ENCODE measurements around the gene NPC2.

Gene NPC2

GRCh38 chr14:74510959-74511409, 17.9 kb upstream of the NPC2 start:
- H2BK15ac ChIP-seq (replicated peaks; ENCODE audit: low read depth) = no peak overlapping the region
- H2AK5ac ChIP-seq (ENCODE audit: low read length) = no peak overlapping the region
- H3K18ac ChIP-seq (ENCODE audit: low read length) = no peak overlapping the region
- WGBS (ENCODE audit: extremely low coverage, insufficient coverage, low lambda C conversion rate) = no CpG with 5 or more reads among the region's 10 CpGs
- H3K79me1 ChIP-seq (ENCODE audit: low read length) = no peaks in the 10 kb centered on the region
- no peak overlapping the region for H2BK5ac ChIP-seq (ENCODE audit: low read length)
- H3K4ac ChIP-seq (ENCODE audit: low read depth, low read length) = no peak overlapping the region
- no peaks in the 10 kb centered on the region for H3K79me2 ChIP-seq (ENCODE audit: control insufficient read depth, insufficient read depth, low read length)
- H4K8ac ChIP-seq (ENCODE audit: low read depth, low read length) = no peak overlapping the region
- H3K9ac ChIP-seq (ENCODE audit: low read length) = no peak overlapping the region
- H3K36me3 ChIP-seq (ENCODE audit: control insufficient read depth, insufficient read depth, low read length) = no peaks in the 10 kb centered on the region
- no peak overlapping the region for H2BK120ac ChIP-seq (ENCODE audit: low read depth, low read length)
- no peak for DNase-seq
- no peak overlapping the region for H3K23ac ChIP-seq (ENCODE audit: low read length)
- no peak overlapping the region for H4K5ac ChIP-seq (ENCODE audit: low read length)
- no peak overlapping the region for H3K27ac ChIP-seq (ENCODE audit: low read depth, low read length)
- no peaks in the 10 kb centered on the region for H3K4me1 ChIP-seq (ENCODE audit: control insufficient read depth, low read depth, low read length)
- no peak overlapping the region for H3K56ac ChIP-seq (ENCODE audit: low read length)
- H3K27me3 ChIP-seq (ENCODE audit: insufficient read depth, low read length, poor library complexity) = no peaks in the 10 kb centered on the region
- H3K4me3 ChIP-seq (ENCODE audit: low read length) = no peak overlapping the region
- no peak overlapping the region for H3K4me2 ChIP-seq (ENCODE audit: low read length)

- H3K79me1 ChIP-seq (ENCODE audit: low read length) = no peaks in the 10 kb centered on the region
- no peak overlapping the region for H3K4ac ChIP-seq (ENCODE audit: low read depth, low read length)
- H4K8ac ChIP-seq (ENCODE audit: low read depth, low read length) = no peak overlapping the region
- H3K23ac ChIP-seq (ENCODE audit: low read length) = peak overlapping the region; percentile 61
- no peak overlapping the region for H3K18ac ChIP-seq (ENCODE audit: low read length)
- no peak overlapping the region for H3K56ac ChIP-seq (ENCODE audit: low read length)
- no peak overlapping the region for H3K4me3 ChIP-seq (ENCODE audit: low read length)
- H2AK5ac ChIP-seq (ENCODE audit: low read length) = no peak overlapping the region
- no peaks in the 10 kb centered on the region for H3K36me3 ChIP-seq (ENCODE audit: control insufficient read depth, insufficient read depth, low read length)
- H3K9ac ChIP-seq (ENCODE audit: low read length) = no peak overlapping the region
- no peak overlapping the region for H2BK120ac ChIP-seq (ENCODE audit: low read depth, low read length)
- H2BK15ac ChIP-seq (replicated peaks; ENCODE audit: low read depth) = no peak overlapping the region
- no peak overlapping the region for H3K4me2 ChIP-seq (ENCODE audit: low read length)
- no CpG with 5 or more reads among the region's 21 CpGs for WGBS (ENCODE audit: extremely low coverage, insufficient coverage, low lambda C conversion rate)
- H3K27me3 ChIP-seq (ENCODE audit: insufficient read depth, low read length, poor library complexity) = no peaks in the 10 kb centered on the region
- H3K4me1 ChIP-seq (ENCODE audit: control insufficient read depth, low read depth, low read length) = no peaks in the 10 kb centered on the region
- H3K27ac ChIP-seq (ENCODE audit: low read depth, low read length) = no peak overlapping the region
- H3K79me2 ChIP-seq (ENCODE audit: control insufficient read depth, insufficient read depth, low read length) = no peaks in the 10 kb centered on the region
- no peak overlapping the region for H4K5ac ChIP-seq (ENCODE audit: low read length)
- DNase-seq = no peak
- H2BK5ac ChIP-seq (ENCODE audit: low read length) = no peak overlapping the region
Measured at GRCh38 chr14:74510223-74510931, 17.3 kb upstream of the NPC2 start.

DNA sequence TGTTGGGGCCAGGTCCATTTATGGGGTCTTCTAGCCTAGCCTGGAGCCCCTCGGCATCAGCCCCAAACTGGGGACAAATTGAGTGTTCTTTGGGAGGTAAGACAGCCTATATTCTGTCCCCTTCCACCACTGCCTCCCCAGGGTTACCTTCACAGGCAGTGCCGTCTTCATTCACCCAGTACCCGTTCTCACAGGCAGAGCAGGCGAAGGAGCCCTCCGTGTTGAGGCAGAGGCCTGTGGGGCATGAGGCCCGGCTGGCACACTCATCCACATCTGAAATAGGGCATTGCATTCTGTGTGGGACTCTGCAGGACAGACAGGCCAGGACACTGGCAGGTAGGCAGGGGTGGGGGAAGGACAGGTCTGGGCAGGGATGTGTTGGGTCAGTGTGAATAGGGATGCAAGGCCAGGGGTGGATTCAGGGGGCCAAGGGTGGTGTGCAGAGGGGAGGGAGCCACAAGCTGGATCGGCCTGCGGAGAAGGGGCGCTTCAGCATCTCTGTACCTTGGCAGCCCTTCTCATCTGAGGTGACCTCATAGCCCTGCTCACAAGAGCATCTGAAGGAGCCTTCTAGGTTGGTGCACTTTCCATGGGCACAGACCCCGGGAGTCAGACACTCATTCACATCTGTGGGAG, 16.6 kb upstream of the NPC2 start:
- Histone ChIP-seq H3K23ac (ENCODE audit: low read length) (peak overlapping the region; percentile 61), H3K27ac (ENCODE audit: low read depth, low read length) (no peak overlapping the region), H3K27me3 (ENCODE audit: insufficient read depth, low read length, poor library complexity) (no peaks in the 10 kb centered on the region), H3K56ac (ENCODE audit: low read length) (no peak overlapping the region), H3K4me1 (ENCODE audit: control insufficient read depth, low read depth, low read length) (no peaks in the 10 kb centered on the region), H4K8ac (ENCODE audit: low read depth, low read length) (no peak overlapping the region), H3K79me1 (ENCODE audit: low read length) (no peaks in the 10 kb centered on the region), H3K36me3 (ENCODE audit: control insufficient read depth, insufficient read depth, low read length) (no peaks in the 10 kb centered on the region), H3K4ac (ENCODE audit: low read depth, low read length) (no peak overlapping the region), H4K5ac (ENCODE audit: low read length) (no peak overlapping the region), H3K18ac (ENCODE audit: low read length) (no peak overlapping the region), H2AK5ac (ENCODE audit: low read length) (no peak overlapping the region), H3K4me2 (ENCODE audit: low read length) (no peak overlapping the region), H3K79me2 (ENCODE audit: control insufficient read depth, insufficient read depth, low read length) (no peaks in the 10 kb centered on the region), H2BK5ac (ENCODE audit: low read length) (no peak overlapping the region), H2BK15ac (replicated peaks; ENCODE audit: low read depth) (no peak overlapping the region), H3K9ac (ENCODE audit: low read length) (no peak overlapping the region), H3K4me3 (ENCODE audit: low read length) (no peak overlapping the region), H2BK120ac (ENCODE audit: low read depth, low read length) (no peak overlapping the region)
- no CpG with 5 or more reads among the region's 10 CpGs for WGBS (ENCODE audit: extremely low coverage, insufficient coverage, low lambda C conversion rate)
- no peak for DNase-seq

DNA sequence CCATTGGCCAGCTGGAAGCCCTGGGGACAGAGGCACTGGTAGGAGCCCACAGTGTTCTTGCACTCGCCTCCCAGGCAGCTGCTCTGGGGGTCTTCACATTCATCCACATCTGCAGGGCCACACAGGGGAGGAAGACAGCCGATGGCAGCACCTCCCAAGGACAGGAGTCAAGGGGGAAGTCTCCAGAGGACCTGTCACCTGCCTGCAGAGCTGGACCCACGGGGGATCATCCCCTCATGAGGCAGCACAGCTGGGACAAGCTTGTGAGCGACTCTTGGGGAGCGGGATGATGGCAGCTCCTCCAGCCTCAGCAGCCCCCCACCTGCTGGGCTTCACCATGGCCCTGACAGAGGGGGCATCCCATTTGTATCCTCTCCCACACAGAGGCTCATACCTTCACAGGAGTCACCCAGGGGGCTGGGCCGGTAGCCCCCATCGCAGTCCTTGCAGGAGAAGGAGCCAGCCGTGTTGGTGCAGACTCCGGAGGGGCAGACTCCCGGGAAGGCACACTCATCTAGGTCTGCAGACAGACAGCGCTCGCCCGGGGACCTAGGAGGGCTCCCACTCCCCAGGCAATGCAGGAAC, 15.8 kb upstream of the NPC2 start:
- no peak overlapping the region for H2BK120ac ChIP-seq (ENCODE audit: low read depth, low read length)
- H3K9ac ChIP-seq (ENCODE audit: low read length) = no peak overlapping the region
- H2AK5ac ChIP-seq (ENCODE audit: low read length) = no peak overlapping the region
- H3K27me3 ChIP-seq (ENCODE audit: insufficient read depth, low read length, poor library complexity) = no peaks in the 10 kb centered on the region
- no peaks in the 10 kb centered on the region for H3K79me1 ChIP-seq (ENCODE audit: low read length)
- no peak overlapping the region for H2BK15ac ChIP-seq (replicated peaks; ENCODE audit: low read depth)
- DNase-seq = no peak
- WGBS (ENCODE audit: extremely low coverage, insufficient coverage, low lambda C conversion rate) = no CpG with 5 or more reads among the region's 13 CpGs
- no peaks in the 10 kb centered on the region for H3K79me2 ChIP-seq (ENCODE audit: control insufficient read depth, insufficient read depth, low read length)
- H3K27ac ChIP-seq (ENCODE audit: low read depth, low read length) = no peak overlapping the region
- H3K4me2 ChIP-seq (ENCODE audit: low read length) = no peak overlapping the region
- H2BK5ac ChIP-seq (ENCODE audit: low read length) = no peak overlapping the region
- no peak overlapping the region for H3K23ac ChIP-seq (ENCODE audit: low read length)
- H3K4me3 ChIP-seq (ENCODE audit: low read length) = no peak overlapping the region
- H4K5ac ChIP-seq (ENCODE audit: low read length) = no peak overlapping the region
- no peak overlapping the region for H3K56ac ChIP-seq (ENCODE audit: low read length)
- no peak overlapping the region for H3K4ac ChIP-seq (ENCODE audit: low read depth, low read length)
- no peak overlapping the region for H4K8ac ChIP-seq (ENCODE audit: low read depth, low read length)
- no peak overlapping the region for H3K18ac ChIP-seq (ENCODE audit: low read length)
- H3K36me3 ChIP-seq (ENCODE audit: control insufficient read depth, insufficient read depth, low read length) = no peaks in the 10 kb centered on the region
- H3K4me1 ChIP-seq (ENCODE audit: control insufficient read depth, low read depth, low read length) = no peaks in the 10 kb centered on the region

DNA sequence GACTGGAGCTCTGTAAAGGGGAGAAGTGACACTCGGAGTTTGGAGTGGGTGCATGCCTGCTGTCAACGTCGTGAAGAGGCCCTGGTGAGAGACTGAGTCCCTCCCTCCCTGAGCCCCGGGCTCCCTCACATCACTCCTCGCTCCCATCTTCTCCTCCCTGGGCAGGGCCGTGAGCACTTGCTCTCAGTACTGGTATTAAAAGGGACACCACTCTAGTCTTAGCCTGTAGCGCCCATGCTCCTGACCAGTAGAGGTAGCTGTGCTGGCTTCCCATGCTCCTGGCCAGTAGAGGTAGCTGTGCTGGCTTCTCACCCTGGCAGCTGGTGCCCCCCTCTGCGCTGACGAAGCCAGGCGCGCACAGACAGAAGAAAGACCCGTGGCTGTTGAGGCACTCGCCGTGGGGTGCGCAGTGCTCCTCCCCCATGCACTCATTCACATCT, 15.2 kb upstream of the NPC2 start:
- H2BK5ac ChIP-seq (ENCODE audit: low read length) = no peak overlapping the region
- H4K8ac ChIP-seq (ENCODE audit: low read depth, low read length) = no peak overlapping the region
- no peak overlapping the region for H2BK15ac ChIP-seq (replicated peaks; ENCODE audit: low read depth)
- no peak overlapping the region for H3K4me2 ChIP-seq (ENCODE audit: low read length)
- no peaks in the 10 kb centered on the region for H3K4me1 ChIP-seq (ENCODE audit: control insufficient read depth, low read depth, low read length)
- WGBS (ENCODE audit: extremely low coverage, insufficient coverage, low lambda C conversion rate) = no CpG with 5 or more reads among the region's 15 CpGs
- no peak overlapping the region for H3K9ac ChIP-seq (ENCODE audit: low read length)
- no peak overlapping the region for H2BK120ac ChIP-seq (ENCODE audit: low read depth, low read length)
- no peaks in the 10 kb centered on the region for H3K79me2 ChIP-seq (ENCODE audit: control insufficient read depth, insufficient read depth, low read length)
- DNase-seq = peak; percentile 91
- H3K4ac ChIP-seq (ENCODE audit: low read depth, low read length) = no peak overlapping the region
- no peaks in the 10 kb centered on the region for H3K79me1 ChIP-seq (ENCODE audit: low read length)
- H3K27ac ChIP-seq (ENCODE audit: low read depth, low read length) = no peak overlapping the region
- no peak overlapping the region for H4K5ac ChIP-seq (ENCODE audit: low read length)
- no peak overlapping the region for H3K4me3 ChIP-seq (ENCODE audit: low read length)
- H3K56ac ChIP-seq (ENCODE audit: low read length) = no peak overlapping the region
- no peaks in the 10 kb centered on the region for H3K36me3 ChIP-seq (ENCODE audit: control insufficient read depth, insufficient read depth, low read length)
- no peak overlapping the region for H3K18ac ChIP-seq (ENCODE audit: low read length)
- no peaks in the 10 kb centered on the region for H3K27me3 ChIP-seq (ENCODE audit: insufficient read depth, low read length, poor library complexity)
- H2AK5ac ChIP-seq (ENCODE audit: low read length) = no peak overlapping the region
- H3K23ac ChIP-seq (ENCODE audit: low read length) = no peak overlapping the region
